ENCODE data around the gene DYTN.

Gene DYTN

GRCh38 chr2:206610451-206610850 lies 107.7 kb downstream of the DYTN start:
- DNase-seq, result no peak

DNA sequence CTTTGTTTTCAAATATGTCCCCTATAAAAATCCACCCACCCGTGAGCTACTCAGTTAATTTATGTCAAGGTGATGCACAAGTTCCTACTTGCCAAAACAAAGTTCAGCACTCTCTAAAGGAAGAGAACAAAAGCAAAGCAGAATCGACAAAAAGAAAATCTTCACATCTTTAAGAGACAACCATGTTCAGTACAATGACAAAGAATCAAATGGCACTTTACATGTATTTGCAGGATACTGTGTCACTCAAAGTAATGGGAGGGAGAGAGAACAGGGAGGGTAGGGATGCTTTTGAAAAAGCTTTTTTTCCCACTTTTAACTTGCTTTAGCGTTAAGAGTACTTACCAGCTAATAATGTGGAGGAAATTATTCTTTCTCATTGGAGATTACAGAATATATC lies 115.0 kb downstream of the DYTN start:
- no peak for DNase-seq
